Left ventricle myocardium inferior (tissue), 1 donor: ENCODE data around the gene TMEM168. TPM values are rescaled to one million over a fixed set of nuclear protein-coding genes. Genes with fewer than 3 reads are reported as not detected.
A peak's percentile ranks its signal among the peaks of the same experiment; 100 is the strongest.
"Not testable (repeated sequence)": the region's sequence is repeated elsewhere in the genome, so short reads cannot be mapped to it uniquely, and the experiment has no call there.

Source experiments
- DNase-seq: peaks from one replicate; pipeline ENCODE4 v3.0.0-alpha.2; 2020
- H3K27ac ChIP-seq: fragments of 200-600 bp; replicated peaks from 2 replicates; pipeline ENCODE4 v1.8.0; 2021
- H3K27me3 ChIP-seq: fragments of 200-600 bp; 2 replicates; pipeline ENCODE4 v1.8.0; 2021; ENCODE audit warnings: low read depth
- H3K36me3 ChIP-seq: fragments of 200-600 bp; 2 replicates; pipeline ENCODE4 v1.8.0; 2021
- H3K4me1 ChIP-seq: fragments of 200-600 bp; 2 replicates; pipeline ENCODE4 v1.8.0; 2021
- H3K4me3 ChIP-seq: fragments of 200-600 bp; 2 replicates; pipeline ENCODE4 v1.8.0; 2021; ENCODE audit warnings: mild to moderate bottlenecking, moderate library complexity
- H3K9me3 ChIP-seq: fragments of 200-600 bp; replicated peaks from 2 replicates; pipeline ENCODE4 v1.8.0; 2021
- intact Hi-C: fragments of 100-400 bp; cut with micrococcal nuclease; formaldehyde crosslinking; loops from one replicate; pipeline ENCODE4 v1.11.0; 2022
- long read RNA-seq: library from polyadenylated mRNA; unstranded; transcript quantifications from one replicate; pipeline ENCODE4 v2.0.0, GENCODE V29; 2021
- total RNA-seq: library from RNA; stranded (reverse); fragmentation: NEBNext Ultra II Directional; extraction: Animal tissue kit (Norgen Biotek cat#: 25700); gene quantifications from one replicate; pipeline ENCODE4 v1.2.1, GENCODE V29; 2021
- TF ChIP-seq, protein P1 (sequence below): fragments of 200-600 bp; IDR thresholded peaks from 2 replicates; pipeline ENCODE4 v1.8.0; 2021; ENCODE audit warnings: antibody characterized with exemption, mild to moderate bottlenecking, borderline replicate concordance
- donor health status: DM: no; HTN: yes; CAD: no; lungs with severe emphysema.

TMEM168 gene, protein sequence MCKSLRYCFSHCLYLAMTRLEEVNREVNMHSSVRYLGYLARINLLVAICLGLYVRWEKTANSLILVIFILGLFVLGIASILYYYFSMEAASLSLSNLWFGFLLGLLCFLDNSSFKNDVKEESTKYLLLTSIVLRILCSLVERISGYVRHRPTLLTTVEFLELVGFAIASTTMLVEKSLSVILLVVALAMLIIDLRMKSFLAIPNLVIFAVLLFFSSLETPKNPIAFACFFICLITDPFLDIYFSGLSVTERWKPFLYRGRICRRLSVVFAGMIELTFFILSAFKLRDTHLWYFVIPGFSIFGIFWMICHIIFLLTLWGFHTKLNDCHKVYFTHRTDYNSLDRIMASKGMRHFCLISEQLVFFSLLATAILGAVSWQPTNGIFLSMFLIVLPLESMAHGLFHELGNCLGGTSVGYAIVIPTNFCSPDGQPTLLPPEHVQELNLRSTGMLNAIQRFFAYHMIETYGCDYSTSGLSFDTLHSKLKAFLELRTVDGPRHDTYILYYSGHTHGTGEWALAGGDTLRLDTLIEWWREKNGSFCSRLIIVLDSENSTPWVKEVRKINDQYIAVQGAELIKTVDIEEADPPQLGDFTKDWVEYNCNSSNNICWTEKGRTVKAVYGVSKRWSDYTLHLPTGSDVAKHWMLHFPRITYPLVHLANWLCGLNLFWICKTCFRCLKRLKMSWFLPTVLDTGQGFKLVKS
- 13.3 TPM for total RNA-seq
- long read RNA-seq, full-length matches to known transcripts: 33 of 44 reads
- long read RNA-seq, partial matches to known transcripts: 1 of 44 reads
- long read RNA-seq, other reads (novel, unspliced or antisense): 10 of 44 reads

GRCh38 chr7:112789817-112790585, at the start of gene TMEM168:
Gene TMEM168, minus strand, starts transcription at chr7:112790393. Its CDS starts 5,568 bp downstream, at chr7:112784825.
- peak within 1 kb of the TSS; percentile 97 for H3K4me3 ChIP-seq
- peaks cover 35% of the 10 kb centered on the region for H3K4me1 ChIP-seq
- intact Hi-C loops: no loop called here
- peak within 1 kb of the TSS; percentile 94 for H3K27ac ChIP-seq
- no peaks in the 10 kb centered on the region for H3K9me3 ChIP-seq
- TF ChIP-seq, protein P1, sequence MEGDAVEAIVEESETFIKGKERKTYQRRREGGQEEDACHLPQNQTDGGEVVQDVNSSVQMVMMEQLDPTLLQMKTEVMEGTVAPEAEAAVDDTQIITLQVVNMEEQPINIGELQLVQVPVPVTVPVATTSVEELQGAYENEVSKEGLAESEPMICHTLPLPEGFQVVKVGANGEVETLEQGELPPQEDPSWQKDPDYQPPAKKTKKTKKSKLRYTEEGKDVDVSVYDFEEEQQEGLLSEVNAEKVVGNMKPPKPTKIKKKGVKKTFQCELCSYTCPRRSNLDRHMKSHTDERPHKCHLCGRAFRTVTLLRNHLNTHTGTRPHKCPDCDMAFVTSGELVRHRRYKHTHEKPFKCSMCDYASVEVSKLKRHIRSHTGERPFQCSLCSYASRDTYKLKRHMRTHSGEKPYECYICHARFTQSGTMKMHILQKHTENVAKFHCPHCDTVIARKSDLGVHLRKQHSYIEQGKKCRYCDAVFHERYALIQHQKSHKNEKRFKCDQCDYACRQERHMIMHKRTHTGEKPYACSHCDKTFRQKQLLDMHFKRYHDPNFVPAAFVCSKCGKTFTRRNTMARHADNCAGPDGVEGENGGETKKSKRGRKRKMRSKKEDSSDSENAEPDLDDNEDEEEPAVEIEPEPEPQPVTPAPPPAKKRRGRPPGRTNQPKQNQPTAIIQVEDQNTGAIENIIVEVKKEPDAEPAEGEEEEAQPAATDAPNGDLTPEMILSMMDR: no peak
- no peaks in the 10 kb centered on the region for H3K36me3 ChIP-seq
- H3K27me3 ChIP-seq: no peaks in the 10 kb centered on the region
- DNase-seq: peak; percentile 85

GRCh38 chr7:112835928-112836327, 45.7 kb upstream of the TMEM168 start:
- H3K36me3 ChIP-seq: peaks cover 14% of the 10 kb centered on the region
- H3K27me3 ChIP-seq, H3K4me1 ChIP-seq, intact Hi-C loops, H3K4me3 ChIP-seq, H3K9me3 ChIP-seq, DNase-seq, H3K27ac ChIP-seq: not testable (repeated sequence)

DNA sequence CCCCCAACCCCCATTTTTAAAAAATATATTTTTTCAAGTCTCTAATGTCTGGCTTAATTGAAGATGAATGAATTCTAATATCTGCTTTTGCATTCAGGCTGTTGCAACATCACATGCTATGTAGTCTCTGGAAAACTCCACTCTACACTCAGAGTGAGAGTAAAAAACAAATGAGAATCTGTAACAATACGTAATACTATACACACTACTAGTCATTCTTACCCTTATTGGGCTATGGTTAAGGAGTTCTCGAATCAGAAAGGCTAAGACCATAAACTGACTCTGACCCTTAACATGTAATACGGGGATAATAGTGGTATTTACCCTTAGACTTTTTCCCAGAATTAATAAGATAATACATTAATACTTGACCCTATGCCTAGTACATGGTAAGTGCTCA, 42.9 kb upstream of the TMEM168 start:
- no peaks in the 10 kb centered on the region for H3K27me3 ChIP-seq
- peaks cover 19% of the 10 kb centered on the region for H3K9me3 ChIP-seq
- no peak overlapping the region for H3K4me3 ChIP-seq
- no peak overlapping the region for H3K27ac ChIP-seq
- TF ChIP-seq, protein P1: no peak
- DNase-seq: no peak
- intact Hi-C loops: no loop called here
- peaks cover 43% of the 10 kb centered on the region for H3K36me3 ChIP-seq
- H3K4me1 ChIP-seq: no peaks in the 10 kb centered on the region

DNA sequence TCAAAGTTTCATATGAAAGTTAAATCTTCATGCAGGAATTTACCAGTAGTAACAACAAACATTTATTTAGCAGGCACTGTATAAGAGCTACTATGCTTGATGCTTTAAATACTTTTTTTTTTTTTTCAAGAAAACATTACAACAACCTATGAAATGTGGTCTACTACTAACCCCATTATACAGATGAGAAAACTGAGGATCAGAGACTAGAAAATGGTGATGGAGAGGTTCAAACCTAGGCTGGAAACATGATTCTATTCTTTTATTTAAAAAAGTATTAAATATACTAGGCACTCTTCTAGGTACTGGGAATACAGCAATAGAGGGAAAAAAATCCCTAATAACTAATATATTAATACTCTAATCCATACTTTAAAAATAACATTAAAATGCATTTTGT, 40.6 kb upstream of the TMEM168 start:
- H3K4me1 ChIP-seq: no peaks in the 10 kb centered on the region
- H3K4me3 ChIP-seq: no peak overlapping the region
- no peaks in the 10 kb centered on the region for H3K27me3 ChIP-seq
- no peak for DNase-seq
- H3K36me3 ChIP-seq: peaks cover 53% of the 10 kb centered on the region
- intact Hi-C loops: no loop called here
- TF ChIP-seq, protein P1: no peak
- peaks cover 21% of the 10 kb centered on the region for H3K9me3 ChIP-seq
- H3K27ac ChIP-seq: no peak overlapping the region

GRCh38 chr7:112828696-112829095, 38.5 kb upstream of the TMEM168 start:
- no peaks in the 10 kb centered on the region for H3K27me3 ChIP-seq
- intact Hi-C loops: no loop called here
- H3K9me3 ChIP-seq: peaks cover 21% of the 10 kb centered on the region
- no peak overlapping the region for H3K27ac ChIP-seq
- no peak overlapping the region for H3K4me3 ChIP-seq
- TF ChIP-seq, protein P1: no peak
- H3K4me1 ChIP-seq: no peaks in the 10 kb centered on the region
- H3K36me3 ChIP-seq: peaks cover 60% of the 10 kb centered on the region
- no peak for DNase-seq
